SK-N-DZ (cell line): Measurements from ENCODE around the gene SPINK1. TPM values are rescaled to one million over a fixed set of nuclear protein-coding genes. Genes with fewer than 3 reads are reported as not detected.
"Not testable (repeated sequence)": the region's sequence is repeated elsewhere in the genome, so short reads cannot be mapped to it uniquely, and the experiment has no call there.

ENCODE experiments used
- DNase-seq: peaks from one replicate; pipeline ENCODE4 v3.0.0-alpha.2; 2015; ENCODE audit warnings: low spot score
- polyA plus RNA-seq, 2 experiments: library from polyadenylated mRNA; depleted of rRNA; stranded (reverse); fragments of >200 nt; gene quantifications; 2 replicates each; pipeline ENCODE4 v1.2.3, GENCODE V29; 2014

Gene SPINK1
- not detected in 2 replicates for polyA plus RNA-seq (2014; cell fraction: cytosol; rRNA removed)
- polyA plus RNA-seq (2014; cell fraction: nucleus; rRNA removed): not detected in 2 replicates

GRCh38 chr5:147831465-147831864, at the start of gene SPINK1:
Gene SPINK1, minus strand, starts transcription at chr5:147831671. Its CDS starts 94 bp downstream, at chr5:147831577.
- DNase-seq: no peak

- DNase-seq: no peak
These were observed 49.0 kb upstream of the SPINK1 start for GRCh38 chr5:147880487-147880886.

GRCh38 chr5:147879784-147880183, 48.3 kb upstream of the SPINK1 start:
- DNase-seq: no peak

- no peak for DNase-seq
These were observed 46.7 kb upstream of the SPINK1 start, which contains the start of gene SCGB3A2 for GRCh38 chr5:147878066-147878759. Gene SCGB3A2, plus strand, starts transcription at chr5:147878711. Its CDS starts 93 bp downstream, at chr5:147878804.

GRCh38 chr5:147876626-147877025, 45.2 kb upstream of the SPINK1 start:
- no peak for DNase-seq

- DNase-seq: no peak
These were observed 44.7 kb upstream of the SPINK1 start for GRCh38 chr5:147876141-147876540.

GRCh38 chr5:147874910-147875367, 43.5 kb upstream of the SPINK1 start:
- DNase-seq: no peak

GRCh38 chr5:147874118-147874875, 42.8 kb upstream of the SPINK1 start:
- DNase-seq: not testable (repeated sequence)

GRCh38 chr5:147872744-147873435, 41.4 kb upstream of the SPINK1 start:
- not testable (repeated sequence) for DNase-seq

- DNase-seq: not testable (repeated sequence)
These were observed 40.6 kb upstream of the SPINK1 start for GRCh38 chr5:147871980-147872549.

GRCh38 chr5:147869892-147870291, 38.4 kb upstream of the SPINK1 start:
- DNase-seq: not testable (repeated sequence)

- DNase-seq: no peak
These were observed 37.6 kb upstream of the SPINK1 start for GRCh38 chr5:147869112-147869511.

- DNase-seq: no peak
These were observed 32.1 kb upstream of the SPINK1 start for GRCh38 chr5:147863454-147864158.

GRCh38 chr5:147860641-147861025, 29.2 kb upstream of the SPINK1 start:
- DNase-seq: no peak

- no peak for DNase-seq
These were observed 28.6 kb upstream of the SPINK1 start for GRCh38 chr5:147859962-147860640.

- no peak for DNase-seq
These were observed 27.1 kb upstream of the SPINK1 start for GRCh38 chr5:147858565-147858964.

- peak; percentile 46 for DNase-seq
These were observed 26.0 kb upstream of the SPINK1 start for GRCh38 chr5:147857302-147858129.

GRCh38 chr5:147856801-147857200, 25.3 kb upstream of the SPINK1 start:
- no peak for DNase-seq

GRCh38 chr5:147855774-147856069, 24.3 kb upstream of the SPINK1 start:
- no peak for DNase-seq
